GM19023 (cell line): ENCODE data around the gene NFATC2.

Source experiments
- ATAC-seq: cut with Tn5 transposase; IDR thresholded peaks from one replicate; pipeline ENCODE4 v1.9.1; 2021; ENCODE audit warnings: mild to moderate bottlenecking, moderate library complexity; ENCODE audit not compliant: unreplicated experiment

Gene NFATC2

DNA sequence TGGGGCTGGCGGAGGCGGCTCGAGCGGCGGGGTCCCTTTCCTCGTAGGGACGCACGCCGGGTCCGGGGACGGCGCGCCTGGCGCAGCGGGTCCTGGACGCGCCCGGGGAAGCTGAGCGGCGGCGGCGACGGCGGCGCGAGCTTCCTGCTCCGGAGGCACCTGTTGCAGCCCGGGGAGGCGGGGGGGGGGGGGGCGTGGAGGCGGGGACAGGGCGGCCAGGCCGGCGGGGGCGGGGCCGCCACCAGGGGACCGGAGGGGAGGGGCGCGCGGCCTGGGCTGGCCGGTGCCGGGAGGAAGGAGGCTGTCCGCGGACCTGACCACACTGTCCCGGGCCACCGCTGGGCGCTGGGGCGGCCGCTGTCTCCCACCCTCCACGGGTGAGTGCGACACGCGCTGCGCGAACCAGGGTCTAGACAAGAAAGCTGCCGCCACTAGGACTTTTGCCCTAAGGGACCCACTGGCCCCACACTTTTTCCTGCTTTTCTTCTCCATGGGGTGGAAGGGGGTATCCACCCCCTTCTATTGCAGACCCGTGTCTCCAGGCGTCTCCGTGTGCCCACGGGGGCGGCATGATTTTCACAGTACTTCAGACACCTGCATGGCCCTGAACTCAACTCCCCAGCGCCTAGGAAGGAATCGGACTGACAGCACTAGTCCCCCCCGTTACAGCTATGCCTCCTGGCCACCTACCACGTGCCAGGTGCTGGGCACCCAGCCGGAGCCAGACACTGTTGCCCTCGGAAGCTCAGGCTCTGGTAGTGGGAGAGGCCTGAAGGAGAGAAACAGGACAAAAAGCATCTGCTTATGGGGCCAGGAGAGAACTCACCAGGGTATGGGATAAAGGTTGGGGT, at the start of gene NFATC2:
TSS of gene NFATC2 (minus strand) at position 149 of the 851 bp plus-strand sequence. CDS start 220 bp downstream, outside the sequence.
- ATAC-seq = peak; percentile 35

DNA sequence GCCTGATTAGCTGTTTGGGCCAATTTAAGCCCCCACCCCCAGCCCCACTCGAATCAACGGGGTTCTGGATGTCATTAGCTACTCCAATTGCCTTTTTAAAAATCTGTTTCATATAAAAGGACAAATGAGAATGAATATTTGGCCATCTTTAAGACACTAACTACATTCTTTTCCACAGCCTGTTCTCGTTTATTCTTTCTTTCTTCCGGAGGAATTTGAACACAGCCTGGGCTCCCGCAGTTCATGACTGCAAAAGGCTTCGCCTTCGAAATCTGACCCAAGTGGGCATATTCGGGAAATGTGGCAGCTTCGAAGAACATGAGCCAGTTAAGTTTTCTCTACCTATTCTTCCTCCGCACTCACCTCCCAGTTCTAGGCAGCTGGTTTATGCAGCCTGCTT, 49.4 kb upstream of the NFATC2 start:
- no peak for ATAC-seq

DNA sequence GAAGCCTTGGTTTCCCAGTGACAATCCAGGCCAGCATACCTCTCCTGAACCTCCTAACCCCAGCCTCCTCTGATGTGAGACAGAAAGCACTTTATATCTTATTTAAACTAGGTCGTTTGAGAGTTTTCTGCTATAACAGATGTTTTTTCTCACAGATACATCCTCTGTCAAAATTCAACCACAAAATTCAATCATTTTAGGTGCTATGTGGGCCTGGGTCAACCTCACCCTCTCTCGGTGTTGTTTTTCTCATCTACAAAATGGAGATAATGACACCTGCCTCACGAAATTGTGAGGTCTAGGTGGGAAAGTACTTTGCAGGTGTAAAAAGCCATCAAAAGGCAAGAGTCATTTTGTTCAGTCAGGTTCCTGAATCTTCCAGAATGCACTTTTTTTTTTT, 46.2 kb upstream of the NFATC2 start:
- no peak for ATAC-seq

DNA sequence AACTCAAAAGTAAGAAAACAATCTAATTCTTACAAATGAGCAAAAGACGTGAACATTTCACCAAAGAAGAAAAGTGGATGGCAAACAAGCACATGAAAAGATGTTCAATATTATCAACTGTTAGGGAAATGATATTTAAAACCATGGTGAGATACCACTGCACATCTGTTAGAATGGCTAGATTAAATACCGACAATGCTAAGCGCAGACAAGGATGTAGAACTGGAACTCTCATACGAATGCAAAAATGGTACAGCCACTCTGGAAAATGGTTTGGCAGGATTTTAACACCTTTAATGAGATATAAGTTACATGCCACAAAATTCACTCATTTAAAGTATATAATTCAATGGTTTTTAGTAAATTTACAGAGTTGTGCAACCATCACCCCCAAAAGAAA, 44.6 kb upstream of the NFATC2 start:
- no peak for ATAC-seq

DNA sequence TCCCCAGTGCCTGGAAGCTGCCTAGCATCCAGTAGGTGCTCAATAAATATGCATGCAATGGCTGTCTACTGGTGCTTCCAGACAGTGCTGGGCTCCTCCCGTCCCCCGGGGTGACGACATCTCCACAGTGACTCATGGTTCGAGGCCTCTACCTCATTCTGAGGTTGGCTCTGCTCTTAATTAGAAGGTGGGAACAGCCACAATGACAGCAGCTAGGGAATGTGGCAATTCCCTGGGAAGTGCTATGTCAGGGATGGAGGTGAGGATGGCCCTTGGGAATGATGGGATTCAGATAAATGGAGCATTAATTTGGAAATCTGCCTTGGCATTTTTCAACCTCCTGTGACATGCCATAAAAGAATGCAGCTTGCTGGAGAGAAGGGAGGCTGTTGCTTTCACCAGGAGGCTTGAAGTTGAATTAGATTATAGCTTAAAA, 43.5 kb upstream of the NFATC2 start:
- no peak for ATAC-seq

DNA sequence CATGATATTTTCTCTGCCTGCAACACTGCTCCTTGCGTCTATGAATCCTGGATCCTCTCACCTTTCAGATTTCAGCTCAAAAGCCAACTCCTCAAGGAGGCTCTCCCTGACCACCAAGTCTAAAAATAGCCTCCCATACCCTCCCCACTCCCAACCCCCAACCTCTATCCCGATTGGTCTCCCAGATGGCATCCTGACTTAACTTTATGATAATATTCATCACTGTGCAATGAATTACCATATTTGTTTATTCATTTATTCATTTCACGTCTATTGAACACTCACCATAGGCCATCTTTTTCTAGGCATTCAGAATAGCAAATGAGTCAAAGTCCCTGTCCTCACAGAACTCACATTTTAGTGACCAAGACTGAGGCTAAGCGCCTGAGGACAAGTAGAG, 42.6 kb upstream of the NFATC2 start:
- no peak for ATAC-seq

DNA sequence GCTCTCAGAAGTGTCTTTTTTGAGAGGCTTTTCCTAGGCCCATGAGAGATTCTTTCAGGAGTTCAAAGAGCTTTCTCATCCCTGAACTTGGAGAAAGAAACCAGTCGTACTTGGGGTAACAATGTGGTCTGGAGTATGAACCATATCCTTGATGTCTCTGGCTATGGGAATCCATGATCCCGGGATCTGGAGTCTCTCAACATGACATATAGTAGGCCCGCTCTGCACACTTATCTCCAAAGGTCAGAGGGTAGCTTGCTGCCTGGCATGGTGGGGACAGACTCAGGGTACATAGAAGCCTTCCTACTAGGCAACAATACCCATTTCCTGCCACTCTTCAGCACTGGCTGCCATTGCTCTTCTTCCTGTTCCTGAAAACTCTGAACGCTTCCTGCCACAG, 42.2 kb upstream of the NFATC2 start:
- no peak for ATAC-seq

DNA sequence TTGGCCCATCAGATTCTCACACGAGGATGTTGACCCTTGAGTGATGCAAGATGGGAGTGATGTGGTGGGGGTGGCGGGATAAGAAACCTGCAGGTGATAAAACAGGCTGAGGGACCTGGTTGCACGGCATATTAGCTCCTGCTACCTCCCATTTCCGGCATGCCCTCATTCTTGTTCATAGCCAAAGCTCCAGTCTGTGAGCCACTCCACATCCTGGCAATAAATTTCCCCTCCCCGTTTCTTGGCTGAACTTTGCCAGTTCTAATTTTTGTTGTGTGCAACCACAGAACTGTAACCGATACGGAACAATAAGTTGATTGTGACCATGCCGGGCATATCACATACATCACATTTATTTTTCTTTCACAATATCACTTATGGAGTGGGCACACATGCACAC, 41.6 kb upstream of the NFATC2 start:
- no peak for ATAC-seq

DNA sequence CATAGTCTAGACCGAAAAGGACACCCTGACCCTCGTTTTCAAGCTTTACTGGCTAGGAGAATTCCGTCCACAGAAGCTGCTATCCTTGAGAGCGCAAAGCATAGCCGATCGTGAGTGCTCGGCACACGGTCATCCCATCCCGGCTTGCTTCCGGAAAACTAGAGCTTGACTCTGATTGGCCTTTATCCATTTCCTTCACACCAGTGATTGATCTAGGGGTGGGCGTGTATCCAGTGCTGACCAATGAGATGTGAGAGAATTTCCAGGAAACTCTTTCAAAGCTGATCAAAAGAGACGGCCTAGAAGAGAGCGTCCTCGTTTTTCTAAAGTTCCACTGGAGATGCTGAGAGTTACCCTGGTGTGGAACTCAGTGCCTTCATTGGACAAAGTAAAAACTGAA, 41.0 kb upstream of the NFATC2 start:
- no peak for ATAC-seq

DNA sequence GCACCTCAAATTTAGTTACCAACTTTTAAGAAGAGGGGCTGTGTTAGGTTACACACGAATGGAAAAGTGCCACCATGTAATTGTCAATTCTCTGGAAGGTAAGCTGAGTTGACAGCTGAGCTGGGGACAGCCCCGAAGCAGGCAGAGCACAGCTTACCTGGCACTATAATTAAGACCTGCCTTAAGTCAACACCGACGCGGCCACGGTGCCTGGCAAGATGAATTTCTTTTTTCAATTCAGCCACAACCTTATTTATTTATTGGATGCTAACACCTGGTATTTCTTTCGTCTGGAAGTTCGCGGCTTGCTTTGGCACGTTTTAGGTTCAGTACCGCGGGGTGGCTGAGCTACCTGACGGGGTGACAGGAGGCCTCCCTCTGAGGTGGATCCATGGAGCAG, 40.6 kb upstream of the NFATC2 start:
- no peak for ATAC-seq

DNA sequence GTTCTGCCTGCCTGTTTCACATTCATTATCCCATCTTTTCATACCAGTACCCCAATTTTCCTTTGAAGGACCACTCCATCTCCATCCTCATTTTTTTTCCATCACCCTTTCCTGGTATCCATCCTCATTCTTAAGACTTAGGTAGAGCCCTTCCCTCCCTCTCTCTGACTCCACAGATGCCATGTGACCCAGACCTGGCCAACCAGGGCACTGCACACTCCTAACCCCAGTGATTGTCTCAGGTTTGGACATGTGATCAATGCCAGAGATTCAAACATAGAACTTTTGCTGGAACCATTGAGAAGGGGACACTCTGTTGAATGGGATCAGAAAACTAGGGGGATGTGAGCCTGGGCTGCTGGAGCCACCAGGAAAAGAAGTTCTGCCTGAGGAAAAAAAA, 39.1 kb upstream of the NFATC2 start:
- ATAC-seq = no peak

DNA sequence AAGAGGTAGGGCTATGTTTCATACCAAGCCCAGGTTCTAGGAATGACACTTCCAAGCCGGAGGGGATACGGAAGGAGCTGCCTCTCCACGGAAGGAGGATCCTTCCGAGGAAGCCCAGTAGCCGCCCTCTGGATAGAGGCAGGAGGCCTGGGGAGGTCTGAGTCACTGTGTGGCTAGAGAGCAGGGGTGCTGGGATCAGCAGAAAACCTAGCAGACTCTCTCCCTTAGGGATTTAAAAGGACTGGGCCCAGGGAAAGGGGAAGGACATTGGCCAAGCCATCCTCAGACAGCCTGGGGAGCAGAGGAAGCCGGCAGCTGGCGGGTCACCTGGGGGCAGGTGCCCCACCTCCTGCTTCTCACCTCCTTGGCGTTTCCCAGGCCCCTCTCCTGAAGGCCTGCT, 36.6 kb upstream of the NFATC2 start:
- no peak for ATAC-seq

DNA sequence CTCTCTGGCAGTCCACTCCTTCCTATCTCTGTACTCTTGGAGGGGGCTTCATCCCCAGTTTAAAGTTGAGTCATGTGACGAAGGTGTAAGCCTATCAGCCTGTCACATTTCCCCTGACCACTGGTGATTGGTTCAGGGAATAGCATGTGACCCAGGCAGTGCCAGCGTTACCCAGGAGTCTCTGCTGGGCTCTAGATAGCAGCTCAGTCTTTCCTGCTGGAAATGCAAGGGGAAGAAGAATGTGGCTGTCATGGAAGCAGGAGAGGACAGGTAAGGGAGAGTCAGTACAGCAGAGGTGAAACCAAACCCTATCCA, 35.6 kb upstream of the NFATC2 start:
- ATAC-seq = no peak

DNA sequence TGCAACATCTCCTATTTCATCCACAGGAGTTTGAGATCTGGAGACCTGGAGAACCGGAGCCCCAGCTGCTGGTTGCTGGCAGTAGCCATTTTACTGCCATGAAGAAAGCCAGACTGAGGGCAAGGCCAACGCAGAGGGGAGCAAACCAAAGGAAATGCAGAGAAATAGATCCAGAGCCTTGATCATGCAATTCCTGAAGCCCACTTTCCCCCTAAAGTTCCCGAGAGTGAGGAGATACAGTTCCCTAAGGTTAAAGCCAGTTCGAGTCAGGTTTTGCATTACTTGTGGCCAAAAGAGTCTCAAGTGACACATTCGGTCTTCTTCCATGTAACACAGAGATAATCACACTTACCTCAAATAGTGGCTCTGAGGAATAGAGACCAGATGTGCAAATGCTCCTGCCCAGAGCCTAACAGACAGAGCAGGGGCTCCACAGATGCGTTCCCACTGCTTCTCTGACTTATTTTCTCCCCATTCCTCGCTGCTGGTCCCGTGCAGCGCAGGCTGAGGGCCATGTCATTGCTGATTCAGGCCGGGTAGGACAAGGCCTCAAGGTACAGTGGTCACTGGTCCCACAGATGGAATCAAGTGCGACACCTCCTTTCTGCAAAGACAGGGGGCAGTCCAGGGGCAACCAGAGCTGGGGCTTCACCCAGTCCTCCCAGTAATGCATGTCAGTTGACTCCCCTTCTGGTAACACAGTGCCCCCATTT, 35.1 kb upstream of the NFATC2 start:
- no peak for ATAC-seq

DNA sequence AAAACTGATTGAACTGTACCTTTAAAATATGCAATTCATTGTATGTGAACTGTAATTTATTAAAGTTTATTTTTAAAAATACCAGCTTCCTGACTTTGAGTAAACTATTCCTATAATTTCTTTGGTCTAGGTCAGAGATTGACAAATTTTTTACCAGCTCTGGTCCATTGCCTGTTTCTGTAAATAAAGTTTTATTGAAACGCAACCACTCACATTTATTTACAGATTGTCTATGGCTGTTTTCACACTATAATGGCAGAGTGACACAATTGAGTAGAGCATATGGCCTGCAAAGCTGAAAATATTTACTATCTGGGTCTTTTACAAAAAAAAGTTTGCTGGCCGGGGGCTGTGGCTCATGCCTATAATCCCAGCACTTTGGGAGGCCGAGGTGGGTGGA, 33.0 kb upstream of the NFATC2 start:
- ATAC-seq = no peak

DNA sequence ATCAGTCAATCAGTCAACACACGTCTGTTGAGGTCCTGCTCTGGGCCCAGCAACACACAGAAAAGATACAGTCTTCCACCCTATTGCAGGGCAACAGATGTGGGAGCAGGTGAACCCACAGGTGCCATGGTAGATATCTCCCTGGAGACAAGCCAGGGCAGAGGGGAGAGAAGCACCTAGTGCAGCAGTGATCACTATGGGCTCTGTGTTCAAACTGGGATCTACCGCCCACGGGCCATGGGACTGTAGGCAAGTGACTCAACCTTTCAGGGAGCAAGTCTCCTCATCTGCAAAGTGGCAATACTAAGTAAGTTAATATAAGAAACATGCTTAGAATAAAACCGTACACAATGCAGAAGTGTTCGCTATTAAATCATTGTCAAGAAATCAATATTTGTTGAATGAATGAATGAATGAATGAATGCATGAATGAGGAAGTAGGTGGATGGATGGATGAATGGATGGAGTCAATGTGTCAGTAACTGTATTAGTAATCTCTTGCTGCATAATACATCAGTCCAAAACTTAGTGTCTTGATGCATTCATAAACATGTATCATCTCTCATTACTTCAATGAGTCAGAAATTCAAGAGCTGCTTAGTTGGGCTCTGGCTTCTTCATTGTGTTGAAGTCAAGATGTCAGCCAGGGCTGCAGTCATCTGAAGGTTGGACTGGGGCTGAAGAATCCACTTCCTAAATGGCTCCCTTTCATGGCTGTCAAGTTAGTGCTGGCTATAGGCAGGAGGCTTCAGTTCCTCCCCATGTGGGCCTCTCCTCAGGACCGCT, 31.9 kb upstream of the NFATC2 start:
- ATAC-seq = no peak

DNA sequence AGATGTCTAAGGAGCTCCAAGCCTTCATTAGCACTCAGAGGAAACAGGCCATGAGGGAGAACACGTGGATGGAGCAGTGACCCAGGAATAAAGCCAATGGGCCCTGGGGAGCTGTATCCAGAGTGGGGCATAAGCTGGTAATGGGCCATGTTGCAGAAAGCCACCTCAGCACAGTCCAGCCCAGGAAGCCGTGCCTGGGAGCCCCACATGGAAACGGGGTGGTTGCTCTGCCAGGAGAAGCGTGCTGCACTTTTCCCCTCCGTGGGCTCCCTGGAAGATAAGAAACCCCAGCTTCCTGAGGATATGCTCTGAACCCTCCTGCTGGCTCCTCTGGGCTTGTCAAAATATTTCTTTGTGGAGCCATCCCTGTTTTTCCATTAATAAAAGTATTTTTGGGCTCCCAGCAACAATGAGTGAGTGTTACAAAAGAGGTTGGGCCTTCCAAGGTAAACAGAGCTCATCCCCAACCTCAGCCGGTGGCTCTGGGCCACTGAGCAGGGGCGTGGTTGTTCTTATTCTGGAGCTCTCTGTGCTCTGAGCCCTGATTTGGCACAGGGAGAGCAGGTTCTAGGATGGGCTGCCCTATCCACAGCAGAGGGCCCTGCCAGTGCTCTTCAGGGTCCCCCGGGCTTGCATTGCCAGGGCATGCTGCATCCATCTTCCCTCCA, 31.2 kb upstream of the NFATC2 start:
- ATAC-seq = no peak

DNA sequence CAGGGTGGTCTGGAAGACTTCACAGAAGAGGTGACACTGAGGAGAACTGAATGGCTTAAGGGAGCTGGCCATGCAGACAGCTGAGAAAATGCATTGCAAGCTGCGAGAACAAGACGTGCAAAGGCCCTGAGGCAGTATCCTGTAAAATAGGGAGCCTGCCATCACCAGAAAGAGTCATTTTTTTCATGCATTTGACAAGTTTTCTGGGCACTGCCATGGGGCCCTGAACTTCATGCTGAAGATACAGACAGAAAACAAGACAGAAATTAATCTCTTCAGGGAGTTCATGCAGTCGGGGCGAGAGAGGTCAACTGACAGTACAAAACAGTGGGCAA, 28.9 kb upstream of the NFATC2 start:
- no peak for ATAC-seq

DNA sequence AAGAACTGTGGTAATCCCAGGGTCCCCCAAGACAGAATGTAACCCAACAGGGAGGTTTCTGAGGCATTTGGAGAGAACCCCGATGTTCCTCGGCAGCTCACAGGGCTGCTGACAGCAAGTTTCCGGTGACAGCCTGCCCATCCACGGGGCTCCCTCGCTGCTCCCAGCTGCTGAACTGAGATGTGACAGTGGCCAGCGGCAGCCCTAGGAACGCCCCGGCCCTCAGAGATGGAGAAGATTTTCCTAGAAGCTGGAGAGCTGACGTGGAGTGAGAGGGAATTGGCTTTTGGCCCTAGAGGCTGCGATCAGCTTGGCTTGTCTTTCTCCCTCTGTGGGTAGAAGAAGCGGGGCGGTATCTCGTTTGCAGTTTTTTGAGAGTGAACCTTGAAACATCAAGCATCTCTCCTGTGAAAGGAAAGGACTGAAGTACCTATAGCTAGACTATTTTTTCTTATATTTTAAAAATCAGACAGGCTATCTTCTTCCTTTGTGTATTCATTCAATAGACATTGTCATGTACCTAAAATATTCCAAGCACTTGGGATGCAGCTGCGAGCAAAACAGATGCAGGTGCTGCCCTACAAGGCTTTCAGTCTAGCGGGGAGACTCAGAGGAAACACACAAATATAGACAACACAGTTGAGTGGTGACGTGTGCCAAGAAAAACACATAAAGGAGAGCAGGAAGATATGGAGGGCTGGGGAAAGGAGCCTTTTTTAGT, 28.4 kb upstream of the NFATC2 start:
- ATAC-seq = no peak

DNA sequence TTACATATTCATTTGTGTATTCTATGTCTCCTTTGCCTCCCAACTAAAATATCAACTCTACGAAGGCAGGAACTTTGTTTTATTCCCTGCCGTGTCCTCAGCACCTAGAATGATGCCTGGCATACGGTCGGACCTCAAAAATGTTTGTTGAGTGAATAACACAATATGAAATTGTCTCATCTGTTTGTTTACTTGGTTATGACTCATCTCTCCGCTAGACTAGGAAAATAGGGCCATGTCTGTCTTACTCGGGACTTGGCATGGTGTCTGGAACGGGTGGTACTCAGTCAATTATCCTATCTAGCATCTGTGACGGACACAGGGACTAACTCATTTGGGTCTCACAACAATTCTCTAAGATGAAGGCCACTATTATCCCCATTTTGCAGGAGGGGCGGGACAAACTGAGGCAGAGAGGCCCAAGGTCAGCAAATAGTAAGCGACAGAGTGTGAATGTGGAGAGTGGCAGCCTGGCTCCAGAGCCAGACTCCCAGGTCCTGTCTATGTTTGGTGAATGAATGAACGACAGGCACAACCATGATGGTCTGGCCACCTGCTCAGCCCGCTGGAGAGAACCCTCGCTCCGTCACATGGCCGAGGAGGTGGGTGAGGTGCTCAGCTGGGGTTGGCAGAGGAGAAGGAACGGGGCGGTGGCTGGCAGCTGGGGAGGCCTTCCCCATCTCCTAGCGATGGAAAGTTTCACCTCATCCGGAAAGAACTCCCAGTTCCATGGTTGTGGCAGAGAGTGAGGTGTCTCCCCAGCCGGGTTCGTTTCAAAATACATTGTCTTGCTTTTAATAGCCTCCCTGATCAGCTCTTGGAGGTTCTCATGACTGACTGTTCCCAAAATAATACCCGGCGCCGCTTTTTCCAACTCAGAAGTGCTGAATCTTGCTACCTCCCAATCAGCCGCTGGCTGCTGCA, 27.6 kb upstream of the NFATC2 start:
- no peak for ATAC-seq
